ENCODE measurements around the gene DCAF12.

DNA sequence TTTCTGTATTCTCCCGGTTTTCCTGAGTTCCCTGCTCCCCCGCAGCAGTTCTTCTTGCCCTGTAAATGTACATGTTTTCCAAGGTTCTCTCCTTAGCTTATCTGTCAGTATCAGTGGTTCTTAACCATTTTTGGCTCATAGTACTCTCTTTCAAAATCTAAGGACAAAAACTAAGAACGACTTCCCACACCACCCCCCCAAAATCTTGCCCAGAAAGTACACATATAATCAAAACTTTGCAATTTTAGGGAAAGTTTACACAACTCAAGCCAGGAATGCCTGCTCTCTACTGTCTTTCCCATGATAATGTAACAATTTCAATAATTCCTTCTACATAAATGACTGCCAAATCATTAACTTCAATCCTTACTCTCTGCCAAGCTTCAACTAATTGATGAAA, 4.5 kb downstream of the DCAF12 start:
- no peak for TF ChIP-seq CTCF (IDR thresholded peaks at IDR 0.05)
- TF ChIP-seq POLR2A (IDR thresholded peaks at IDR 0.05) = no peak

Measured in uterus (tissue), 2 donors.